Hematopoietic multipotent progenitor cell treated with erythropoietin and hydrocortisone succinate and interleukin-3 and kit ligand, for 17 days (in vitro differentiated cells): ENCODE results near the gene CFAP141.
"Not testable (repeated sequence)": the region's sequence is repeated elsewhere in the genome, so short reads cannot be mapped to it uniquely, and the experiment has no call there.

Experiments
- DNase-seq: peaks from one replicate; pipeline ENCODE4 v3.0.0-alpha.2; 2015; ENCODE audit warnings: low spot score

The CFAP141 gene

GRCh38 chr1:154206196-154206595, at the start of gene CFAP141:
Gene CFAP141, minus strand, starts transcription at chr1:154206333. Its CDS starts 26 bp downstream, at chr1:154206307.
- DNase-seq = no peak

GRCh38 chr1:154253671-154254070, 47.5 kb upstream of the CFAP141 start:
- no peak for DNase-seq

GRCh38 chr1:154241703-154242351, 35.7 kb upstream of the CFAP141 start:
- peak; percentile 48 for DNase-seq

- DNase-seq = no peak
Measured at GRCh38 chr1:154240294-154240833, 34.2 kb upstream of the CFAP141 start.

DNA sequence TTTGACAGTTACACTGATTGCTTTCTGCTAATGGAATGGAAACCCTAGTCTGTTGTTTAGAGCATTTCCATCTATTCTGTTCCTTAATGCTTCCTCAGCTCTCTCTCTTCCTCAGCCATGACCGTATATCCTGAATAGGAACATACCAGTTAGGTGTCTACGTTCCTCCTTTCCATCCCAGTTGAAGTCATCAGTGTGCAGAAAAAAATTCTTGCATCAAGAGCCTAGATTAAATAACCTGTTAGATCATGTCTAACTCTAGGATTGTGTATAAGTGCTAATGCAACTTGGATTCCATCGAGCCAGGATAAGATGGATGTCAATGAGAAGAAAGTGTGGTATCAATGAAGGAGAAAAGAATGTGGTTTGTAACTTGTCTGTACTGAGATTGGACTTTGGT, 33.4 kb upstream of the CFAP141 start:
- no peak for DNase-seq

GRCh38 chr1:154237880-154238506, 31.9 kb upstream of the CFAP141 start:
- DNase-seq = no peak

DNA sequence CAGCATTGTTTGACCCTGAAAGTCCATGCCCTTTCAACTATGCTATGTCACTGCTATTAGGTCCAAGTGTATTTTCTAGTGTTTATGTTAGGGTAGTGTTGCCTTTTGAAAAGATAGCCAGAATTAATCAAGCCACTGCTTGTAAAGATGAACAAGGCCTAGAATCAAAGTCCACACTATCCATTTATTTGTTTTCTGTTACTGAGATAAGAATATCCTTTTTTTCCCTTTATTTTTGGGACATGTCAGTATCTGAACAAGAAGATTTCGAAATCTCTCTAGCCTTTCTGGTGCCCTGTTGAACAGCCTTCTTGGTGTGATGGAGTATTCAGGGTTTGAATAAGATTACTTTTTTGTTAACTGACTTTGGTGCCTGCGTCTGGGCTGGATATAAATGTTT, 31.3 kb upstream of the CFAP141 start:
- DNase-seq = no peak

- DNase-seq = no peak
Measured at GRCh38 chr1:154236855-154237254, 30.7 kb upstream of the CFAP141 start.

GRCh38 chr1:154233127-154233526, 27.0 kb upstream of the CFAP141 start:
- DNase-seq = not testable (repeated sequence)

- DNase-seq = not testable (repeated sequence)
Measured at GRCh38 chr1:154231112-154231511, 25.0 kb upstream of the CFAP141 start.

- DNase-seq = no peak
Measured at GRCh38 chr1:154225370-154225769, 19.2 kb upstream of the CFAP141 start.

DNA sequence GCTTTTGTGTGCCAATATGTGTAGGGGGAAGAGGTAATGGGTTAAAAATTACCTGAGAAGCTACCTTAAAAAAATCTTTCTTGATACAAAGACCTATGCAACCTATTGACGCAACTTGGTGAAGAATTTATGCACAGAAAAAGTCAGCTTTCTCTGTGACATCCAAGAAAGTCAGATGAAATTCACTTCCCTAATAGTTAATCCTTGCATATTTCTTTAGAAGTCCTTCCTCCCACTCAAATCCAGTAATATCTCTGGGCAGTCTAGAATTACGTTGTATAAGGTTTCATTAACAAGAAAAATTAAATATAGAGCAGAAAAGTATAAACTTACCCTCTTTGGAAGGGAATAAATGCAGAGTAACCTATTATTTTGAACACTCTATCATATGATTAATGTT, 17.5 kb upstream of the CFAP141 start:
- DNase-seq = no peak

DNA sequence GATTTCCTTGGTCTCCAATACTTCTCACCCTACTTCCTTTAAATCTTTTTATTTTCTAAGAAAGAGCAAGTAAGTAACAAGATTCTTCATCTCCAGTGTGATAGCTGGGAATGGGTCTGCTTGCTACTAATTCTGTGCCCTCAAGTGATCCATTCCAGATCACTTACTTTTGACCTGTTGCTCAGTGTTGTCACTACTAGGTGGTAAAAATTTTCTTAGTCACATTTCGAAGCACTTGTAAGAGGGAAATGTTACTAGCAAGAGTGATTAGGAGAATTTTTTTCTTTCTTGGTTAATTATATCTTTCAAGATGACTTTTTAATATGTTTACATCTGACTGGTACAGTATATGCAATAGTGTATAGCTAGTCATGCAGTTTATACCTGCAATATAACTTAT, 16.8 kb upstream of the CFAP141 start:
- DNase-seq = no peak

DNA sequence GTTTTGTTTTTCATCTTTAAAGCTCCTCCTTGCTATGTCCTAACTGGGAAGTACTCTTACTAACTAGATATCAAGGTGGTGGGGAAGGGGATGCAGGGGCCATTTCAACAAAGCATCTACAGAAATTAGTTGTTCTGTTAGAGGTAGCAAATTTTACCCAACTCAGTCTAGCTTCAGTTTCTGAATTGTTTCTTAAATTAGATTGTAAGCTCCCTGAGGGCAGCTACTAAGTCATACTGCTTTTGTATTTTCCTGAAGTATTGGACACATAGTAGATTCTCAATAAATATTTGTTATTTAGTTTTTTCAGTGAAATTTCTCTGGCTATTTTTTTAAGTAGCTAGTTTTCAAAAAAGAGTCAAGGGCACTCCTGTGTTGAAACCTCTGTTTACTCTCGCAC, 16.4 kb upstream of the CFAP141 start:
- peak; percentile 36 for DNase-seq

DNA sequence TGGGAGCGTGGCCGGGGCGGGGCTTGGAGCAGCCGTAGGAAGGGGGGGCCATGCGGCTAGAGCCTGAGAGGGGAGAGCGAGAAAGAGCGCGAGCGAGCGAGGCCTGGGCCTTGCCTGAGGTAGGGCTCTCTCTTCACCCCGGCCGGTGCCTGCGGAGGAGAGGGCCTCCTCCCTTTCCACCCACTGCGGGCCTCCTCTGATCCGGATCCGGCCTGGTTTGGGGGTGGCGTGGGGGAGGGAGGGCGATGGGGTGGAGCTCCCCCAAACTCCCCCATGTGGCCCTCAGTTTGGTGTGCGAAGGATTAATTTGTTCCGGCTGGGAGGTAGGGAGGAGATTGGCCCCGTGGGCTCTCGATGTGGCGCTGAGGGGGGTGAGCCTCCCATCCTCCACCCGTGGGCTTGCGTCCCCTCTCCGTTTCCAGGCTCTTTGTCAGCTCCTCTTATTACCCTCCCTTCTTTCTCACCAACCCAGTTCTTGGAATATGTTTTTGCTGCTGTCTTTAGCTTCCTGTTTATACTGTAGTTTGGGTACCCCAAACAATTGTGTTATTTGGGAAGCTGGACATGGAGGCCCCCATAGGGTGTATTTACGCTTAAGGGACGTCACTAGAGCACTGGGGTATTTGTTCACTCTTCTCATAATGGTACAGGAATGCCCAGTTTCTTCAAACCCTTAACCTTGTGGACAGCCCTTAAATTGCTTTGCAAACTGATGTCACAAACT, 15.3 kb upstream of the CFAP141 start:
- peak; percentile 82 for DNase-seq

DNA sequence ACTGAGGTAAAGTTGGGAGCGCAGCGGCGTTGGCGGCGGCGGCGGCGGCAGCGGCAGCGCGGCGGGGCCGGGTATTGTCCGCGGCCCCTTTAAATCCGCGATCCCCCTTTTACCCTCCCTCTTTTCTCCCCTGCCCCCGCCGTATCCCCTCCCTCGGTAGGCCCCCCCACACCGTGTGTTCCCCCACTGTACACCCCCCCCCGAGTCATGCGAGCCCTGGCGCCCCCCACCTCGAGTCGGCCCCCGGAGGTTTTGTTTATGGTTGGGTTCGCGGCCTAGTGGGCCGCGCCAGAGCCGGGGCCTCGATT, 14.8 kb upstream of the CFAP141 start:
- no peak for DNase-seq

- peak; percentile 99 for DNase-seq
Measured at GRCh38 chr1:154220071-154220969, 14.2 kb upstream of the CFAP141 start, which contains the start of gene UBAP2L. Gene UBAP2L, plus strand, starts transcription at chr1:154220955. Its CDS starts 4,169 bp downstream, at chr1:154225124.

DNA sequence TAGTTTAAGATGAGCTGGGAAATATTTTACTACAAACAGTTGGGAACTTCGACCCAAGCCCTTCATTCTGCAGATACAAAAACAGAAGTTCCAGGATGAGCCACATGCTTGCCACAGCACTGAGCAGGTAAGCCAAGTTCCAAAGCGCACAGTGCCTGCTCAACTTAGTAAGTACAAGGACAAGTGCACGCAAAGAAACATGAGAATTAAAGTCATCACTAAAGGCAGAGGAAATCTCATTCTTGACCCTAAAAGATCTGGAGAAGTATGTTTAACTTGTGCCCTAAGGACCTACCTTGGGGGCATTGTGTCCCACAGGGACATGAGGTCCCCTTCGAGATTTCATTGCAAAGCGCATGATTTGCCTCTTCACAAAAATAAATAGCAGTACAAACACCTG, 13.4 kb upstream of the CFAP141 start:
- DNase-seq = peak; percentile 58

DNA sequence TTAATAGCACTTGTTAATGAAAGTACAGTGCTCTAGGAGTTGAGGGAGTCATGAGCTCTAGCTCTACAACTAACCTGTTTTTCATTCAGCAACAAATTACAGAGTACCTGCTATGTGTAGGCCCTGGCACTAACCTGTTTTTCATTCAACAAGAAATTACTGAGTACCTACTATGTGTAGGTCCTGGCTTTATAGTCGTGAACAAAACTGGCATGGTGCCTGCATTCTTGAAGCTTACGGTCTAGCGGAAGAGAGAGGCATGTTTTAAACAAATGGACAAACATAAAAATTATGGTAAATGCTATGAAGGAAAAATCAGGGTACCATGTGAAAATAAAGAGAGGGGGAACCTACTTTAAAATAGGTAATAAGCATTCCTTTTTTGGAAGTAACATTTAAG, 12.4 kb upstream of the CFAP141 start:
- no peak for DNase-seq

DNA sequence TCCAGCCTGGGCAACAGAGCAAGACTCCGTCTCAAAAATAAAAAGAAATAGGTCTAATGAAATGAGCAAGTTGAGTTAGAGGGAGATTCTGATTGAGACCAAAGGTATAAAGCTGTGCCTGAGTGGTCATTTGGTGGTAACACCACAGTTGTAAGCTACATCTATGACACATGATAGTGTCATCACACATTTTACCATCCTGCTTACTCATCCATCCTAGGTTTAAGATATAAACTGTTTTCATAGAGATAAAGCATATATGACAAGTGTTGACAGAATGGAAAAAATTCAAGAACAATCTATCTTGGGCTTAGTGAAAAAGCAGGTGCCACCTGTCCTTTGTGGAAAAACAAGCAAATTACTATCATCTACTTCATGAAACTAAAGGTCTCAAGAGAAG, 7.1 kb upstream of the CFAP141 start:
- peak; percentile 21 for DNase-seq

- no peak for DNase-seq
Measured at GRCh38 chr1:154212083-154212482, 6.0 kb upstream of the CFAP141 start.
